ENCODE data around the gene UBP1.

GRCh38 chr3:33473813-33474212, 33.6 kb upstream of the UBP1 start:
- TF ChIP-seq CTCF (IDR thresholded peaks at IDR 0.05; ENCODE audit: poor library complexity) (no peak), EZH2 (IDR thresholded peaks at IDR 0.05; ENCODE audit: borderline replicate concordance) (no peak)

Measured in hepatocyte (in vitro differentiated cells).